Tongue (tissue), 2 donors: ENCODE results near the gene ABCC5. TPM values are rescaled to one million over a fixed set of nuclear protein-coding genes. Genes with fewer than 3 reads are reported as not detected.

Experiments
- DNase-seq: peaks from one replicate; pipeline ENCODE4 v3.0.0-alpha.2; 2015
- total RNA-seq: library from RNA; depleted of rRNA; stranded (reverse); fragments of >200 nt; gene quantifications from one replicate; pipeline ENCODE4 v1.2.3, GENCODE V29; 2014

Gene ABCC5
- total RNA-seq, 1 donor from 2014 or later: 58.7 TPM

DNA sequence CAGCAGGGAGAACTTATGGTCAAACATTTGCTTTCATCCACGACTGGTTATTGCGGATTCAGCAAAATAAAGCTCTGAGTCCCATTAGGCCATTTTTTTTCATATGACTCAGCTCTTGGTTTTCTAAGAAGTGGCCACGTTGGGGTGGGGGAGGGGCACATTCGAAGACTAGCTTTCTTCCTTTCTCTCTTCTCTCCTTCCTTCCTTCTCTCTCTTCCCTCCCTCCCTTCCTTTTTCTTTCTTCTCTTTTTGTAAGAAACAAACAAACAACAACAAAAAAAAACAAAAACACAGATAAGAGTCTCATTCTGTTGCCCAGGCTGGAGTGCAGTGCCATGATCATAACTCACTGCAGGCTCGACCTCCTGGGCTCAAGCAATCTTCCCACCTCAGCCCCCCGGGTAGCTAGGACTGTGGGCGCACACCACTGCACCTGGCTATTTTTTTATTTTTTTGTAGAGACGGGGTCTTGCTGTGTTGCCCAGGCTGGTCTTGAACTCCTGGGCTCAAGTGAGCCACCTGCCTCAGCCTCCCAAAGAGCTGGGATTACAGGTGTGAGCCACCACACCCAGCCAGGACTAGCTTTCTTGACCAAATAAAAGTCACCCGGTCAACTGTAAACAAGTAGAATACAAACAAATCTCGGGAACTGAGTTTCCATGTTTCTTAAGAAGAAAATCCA, 41.6 kb downstream of the ABCC5 start:
- no peak for DNase-seq

DNA sequence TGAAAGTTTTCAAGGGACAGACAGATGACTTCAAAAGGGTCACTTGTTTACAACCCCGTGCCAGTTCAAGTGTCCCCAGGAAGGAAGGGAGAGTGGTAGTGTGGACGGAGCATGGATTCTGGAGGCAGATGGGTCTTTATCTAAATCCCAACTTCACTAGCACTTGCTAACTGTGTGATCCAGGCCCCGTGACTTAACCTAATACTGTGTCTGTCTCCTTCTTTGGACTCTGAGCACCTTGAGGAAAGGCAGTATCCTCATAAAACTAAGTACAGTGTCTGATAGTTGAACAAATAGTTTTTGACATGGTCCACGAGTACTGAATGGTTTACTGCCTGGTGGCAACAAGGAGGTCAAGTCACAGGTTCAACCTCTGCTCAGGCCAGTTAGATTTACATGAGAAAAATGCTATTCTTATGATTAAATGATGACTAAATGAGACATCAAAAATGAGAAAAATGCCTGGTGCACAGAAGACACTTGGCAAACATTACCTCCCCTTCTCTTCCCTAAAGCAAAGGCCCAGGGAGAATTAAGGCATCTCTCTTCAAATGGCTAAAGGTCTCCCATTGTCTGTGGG, 48.9 kb downstream of the ABCC5 start:
- DNase-seq: no peak

GRCh38 chr3:183967693-183968092, 50.0 kb downstream of the ABCC5 start:
- DNase-seq: no peak

GRCh38 chr3:183966361-183966791, 51.3 kb downstream of the ABCC5 start:
- DNase-seq: no peak

GRCh38 chr3:183962807-183963206, 54.9 kb downstream of the ABCC5 start:
- no peak for DNase-seq

GRCh38 chr3:183959214-183959613, 58.5 kb downstream of the ABCC5 start:
- DNase-seq: no peak

DNA sequence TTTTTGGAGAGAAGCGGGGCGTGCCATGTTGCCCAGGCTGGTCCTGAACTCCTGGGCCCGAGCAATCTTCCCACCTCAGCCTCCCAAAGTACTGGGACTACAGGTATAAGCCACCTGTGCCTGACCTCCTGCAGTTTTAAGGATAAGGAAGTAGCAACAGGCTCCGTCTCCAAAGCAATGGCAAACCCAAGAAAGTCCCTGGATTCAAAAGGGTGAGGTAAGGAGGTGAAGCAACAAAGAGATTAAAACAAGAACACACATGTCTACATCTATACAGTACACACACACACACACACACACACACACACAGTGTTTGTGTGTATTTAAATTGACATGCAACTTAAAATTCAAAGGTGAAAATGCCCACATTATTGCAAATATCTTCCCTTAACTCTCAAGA, 58.9 kb downstream of the ABCC5 start:
- peak; percentile 18 for DNase-seq

GRCh38 chr3:183958226-183958625, 59.5 kb downstream of the ABCC5 start:
- peak; percentile 15 for DNase-seq

DNA sequence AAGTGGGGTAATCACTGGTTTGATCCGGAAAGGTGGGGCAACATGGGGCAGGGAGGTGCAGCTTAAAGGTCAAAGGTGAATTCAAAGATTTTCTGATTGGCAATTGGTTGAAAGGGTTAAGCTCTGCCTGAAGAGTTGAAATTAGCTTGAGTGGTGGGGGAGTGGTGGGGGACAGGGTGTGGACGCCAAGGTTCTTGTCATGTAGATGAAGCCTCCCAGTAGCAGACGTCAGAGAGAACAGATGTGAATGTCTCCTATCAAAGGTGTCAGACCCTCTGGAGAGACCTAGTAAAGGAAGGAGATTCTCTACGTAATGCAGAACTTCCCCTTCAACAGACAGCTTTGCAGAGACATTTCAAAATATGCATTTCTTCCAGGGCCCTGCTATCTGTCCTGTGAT, 62.8 kb downstream of the ABCC5 start:
- no peak for DNase-seq

DNA sequence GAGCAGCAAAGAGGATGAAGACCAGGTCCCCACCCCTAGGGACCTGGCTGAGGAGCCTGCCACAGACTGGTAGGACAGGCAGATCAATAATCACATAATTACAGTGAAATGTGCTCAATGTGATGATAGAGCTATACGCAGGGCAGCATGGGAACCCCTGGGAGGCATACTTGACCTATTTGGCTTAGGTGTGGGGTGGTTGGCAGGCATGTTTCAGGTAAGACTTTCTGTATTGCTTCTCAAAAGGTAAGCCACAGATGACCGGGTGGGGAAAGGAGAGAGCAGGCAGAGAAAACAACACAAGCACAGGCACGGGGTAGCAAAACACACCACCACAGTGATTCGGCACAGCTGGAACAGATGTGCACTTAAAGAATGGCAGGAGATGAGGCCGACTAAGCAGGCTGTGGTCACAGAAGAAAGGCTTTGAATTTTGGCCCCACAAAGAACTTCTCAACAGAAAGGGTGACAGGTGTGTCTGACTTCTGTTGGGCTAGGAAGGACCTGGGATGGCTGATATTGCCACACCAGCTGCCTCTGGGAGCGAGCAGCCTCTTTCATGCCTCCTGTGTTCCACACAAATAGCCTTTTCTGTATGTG, 64.1 kb downstream of the ABCC5 start:
- no peak for DNase-seq

GRCh38 chr3:183951459-183951858, 66.2 kb downstream of the ABCC5 start:
- DNase-seq: no peak

DNA sequence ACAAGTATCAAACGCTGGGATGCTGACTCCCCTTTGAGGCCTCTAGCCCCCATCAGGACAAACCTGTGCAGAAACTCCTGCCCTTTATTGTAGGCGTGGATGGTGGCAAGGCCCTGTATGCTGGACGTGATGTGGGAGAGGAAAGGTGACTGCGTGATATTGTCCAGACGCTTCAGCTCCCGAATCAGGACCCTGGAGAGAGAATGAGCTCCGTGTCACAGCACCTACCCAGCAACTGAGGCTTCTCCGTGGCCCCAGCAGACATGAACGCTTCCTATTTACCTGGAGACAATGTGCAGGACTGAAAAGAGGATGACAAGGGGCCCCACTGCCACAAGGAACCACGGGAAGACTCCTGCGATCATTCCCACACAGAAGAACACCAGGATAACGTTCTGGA, 68.0 kb downstream of the ABCC5 start:
- no peak for DNase-seq

DNA sequence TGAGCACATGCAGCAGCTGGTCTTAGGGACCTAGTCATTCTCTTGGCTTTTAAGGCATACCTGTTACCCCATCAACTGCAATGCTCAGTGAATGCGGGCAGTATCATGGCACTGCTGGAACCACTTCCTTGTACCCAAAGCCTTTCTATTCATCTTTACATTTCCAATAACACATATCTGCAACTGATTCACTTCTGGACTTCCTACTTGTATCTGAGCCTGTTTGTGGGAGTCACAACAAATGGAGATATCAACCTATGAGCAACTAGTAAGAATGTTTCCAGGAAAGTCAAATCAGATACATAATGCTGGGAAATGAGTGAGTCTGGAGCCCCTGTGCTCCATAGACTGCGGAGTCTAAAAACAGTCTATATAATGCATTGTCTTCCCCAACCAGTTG, 71.6 kb downstream of the ABCC5 start:
- DNase-seq: no peak

GRCh38 chr3:183944775-183945174, 72.9 kb downstream of the ABCC5 start:
- no peak for DNase-seq

GRCh38 chr3:183943739-183944138, 73.9 kb downstream of the ABCC5 start:
- DNase-seq: no peak

DNA sequence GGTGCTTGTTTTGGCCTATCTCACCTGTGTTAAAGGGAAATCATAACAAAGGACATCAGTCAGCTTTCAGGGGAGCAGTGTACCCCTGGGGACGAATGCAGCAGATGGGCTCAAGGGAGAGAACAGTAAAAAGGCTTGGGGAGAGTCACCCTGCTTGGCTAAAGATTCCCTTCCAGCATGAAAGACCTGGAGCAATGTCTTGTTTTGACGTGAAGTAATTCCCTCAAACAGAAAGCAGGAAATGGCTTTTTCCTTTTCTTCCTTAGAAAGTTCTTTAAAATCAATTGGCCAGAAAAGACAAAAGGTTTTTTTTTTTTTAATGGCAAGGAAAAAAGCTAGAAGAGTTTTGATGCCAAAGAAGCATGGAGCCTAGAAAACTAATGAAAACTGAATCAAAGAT, 76.5 kb downstream of the ABCC5 start:
- DNase-seq: no peak

DNA sequence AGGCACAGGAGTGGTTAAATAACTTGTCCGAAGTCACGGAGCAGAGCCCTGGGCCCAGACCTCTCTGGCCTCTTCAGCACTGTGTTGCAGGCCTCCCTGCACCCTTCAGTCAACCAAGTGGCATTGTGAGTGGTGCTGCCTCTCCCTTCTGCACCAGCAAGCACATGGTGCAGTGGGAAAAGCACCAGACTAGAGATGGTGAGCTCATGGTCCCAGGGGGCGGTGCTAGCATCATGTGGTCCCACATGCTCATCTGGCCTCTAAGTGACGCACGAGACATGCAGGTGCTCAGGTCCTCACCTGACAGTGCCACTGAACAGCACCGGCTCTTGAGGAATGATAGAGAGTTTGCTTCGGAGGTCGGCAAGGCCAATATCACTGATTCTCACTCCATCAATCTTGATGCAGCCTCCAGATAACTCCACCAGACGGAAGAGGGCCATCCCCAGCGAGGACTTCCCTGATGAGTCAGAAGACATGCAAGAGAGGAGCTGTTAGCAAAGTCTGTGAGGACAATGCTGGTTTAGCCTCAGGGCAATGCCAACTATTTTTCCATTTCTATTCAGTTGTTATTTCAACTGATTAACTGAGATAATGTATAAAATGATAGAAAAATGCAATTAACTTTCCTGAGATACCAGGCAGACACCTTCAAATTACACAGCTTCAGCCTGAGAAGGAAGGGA, 79.9 kb downstream of the ABCC5 start:
- DNase-seq: no peak

DNA sequence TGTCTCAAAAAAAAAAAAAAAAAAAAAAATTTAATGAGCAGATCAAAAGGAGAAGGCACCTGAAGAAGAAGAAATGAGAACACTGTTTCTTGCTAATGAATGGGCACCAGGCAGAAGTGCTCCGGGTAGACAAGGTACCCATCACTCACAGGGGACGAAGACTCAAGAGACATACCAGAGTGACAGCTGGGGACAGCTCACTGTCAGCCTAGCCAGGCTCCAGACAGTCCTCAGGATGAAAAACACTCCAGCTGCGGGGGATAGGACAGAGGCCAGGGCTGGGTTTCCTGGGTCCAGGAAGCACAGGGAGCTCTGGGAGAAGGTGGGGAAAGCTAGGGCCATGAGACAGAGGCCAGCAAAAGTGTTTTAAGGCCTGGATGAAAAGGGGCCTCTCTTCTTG, 84.5 kb downstream of the ABCC5 start:
- no peak for DNase-seq

DNA sequence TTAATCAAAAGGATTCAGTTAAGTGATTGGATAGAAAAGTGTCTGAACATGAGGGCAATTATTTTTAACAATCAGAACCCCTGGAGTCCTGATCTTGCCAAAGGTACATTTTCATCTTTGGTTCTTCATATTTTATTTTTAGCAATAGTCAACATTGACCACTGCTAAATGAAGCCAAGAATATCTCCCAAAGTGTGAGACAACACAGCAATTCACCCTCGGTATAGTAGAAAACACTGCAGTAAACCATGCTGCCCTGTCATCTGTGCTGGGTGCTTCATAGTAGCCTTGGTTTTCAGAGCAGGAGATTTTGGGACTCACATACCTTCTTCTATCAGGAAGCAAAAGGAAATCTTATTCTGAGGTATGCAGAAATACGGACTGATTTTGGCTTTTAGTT, 85.8 kb downstream of the ABCC5 start:
- no peak for DNase-seq

DNA sequence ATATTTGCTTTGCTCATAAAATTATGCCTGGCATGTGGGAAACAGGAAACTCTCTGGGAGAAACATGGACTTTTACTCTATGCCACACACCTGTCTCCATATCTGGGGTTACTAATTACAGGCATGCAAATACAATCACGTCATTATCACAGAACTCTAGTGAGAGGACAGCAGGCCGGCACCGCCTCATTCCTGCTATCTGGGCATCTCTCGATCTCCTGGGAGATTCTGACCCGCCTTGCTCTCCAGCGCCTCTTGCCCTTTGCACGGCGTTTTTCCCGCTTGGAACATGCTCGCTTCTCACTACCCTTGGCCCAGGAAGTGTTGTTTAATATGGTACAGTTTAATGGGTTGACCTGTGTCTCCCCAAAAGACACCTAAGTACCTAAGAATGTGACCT, 87.6 kb downstream of the ABCC5 start:
- DNase-seq: no peak

DNA sequence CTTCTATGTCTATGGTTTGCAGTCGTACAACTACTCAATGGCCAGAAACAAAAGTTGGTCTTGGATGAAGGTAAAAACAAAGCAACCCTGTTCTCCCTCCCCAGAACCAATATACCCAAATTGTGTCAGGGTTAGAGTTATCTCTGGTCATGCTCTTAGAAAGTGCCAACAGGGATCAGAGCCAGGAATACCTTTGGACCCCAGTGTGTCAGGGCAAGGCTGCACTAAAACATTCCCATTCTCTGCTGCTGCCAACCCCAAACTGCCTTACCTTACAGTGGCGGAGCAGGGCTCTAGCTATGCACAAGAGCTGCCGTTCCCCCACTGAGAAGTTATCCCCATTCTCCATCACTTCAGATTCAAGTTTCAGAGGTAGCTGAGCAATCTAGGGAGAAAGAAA, 90.6 kb downstream of the ABCC5 start:
- DNase-seq: no peak

DNA sequence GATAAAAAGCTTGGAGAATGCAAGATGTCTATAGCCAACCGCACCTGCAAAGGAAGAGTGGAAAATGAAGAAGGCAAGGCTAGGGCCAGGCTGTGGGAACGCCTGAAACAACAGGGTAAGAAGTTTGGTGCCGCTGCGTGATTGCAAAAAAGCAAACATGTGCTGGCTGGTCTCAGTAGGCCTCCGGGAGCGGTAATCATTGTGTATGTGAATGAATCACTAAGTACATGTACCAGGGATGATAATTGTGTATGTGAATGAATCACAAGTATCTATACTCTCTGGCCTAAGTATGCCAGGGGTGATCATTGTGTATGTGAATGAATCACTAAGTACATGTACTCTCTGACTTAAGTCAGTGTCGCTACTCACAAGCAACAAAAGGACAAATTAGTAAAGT, 92.7 kb downstream of the ABCC5 start:
- DNase-seq: no peak

DNA sequence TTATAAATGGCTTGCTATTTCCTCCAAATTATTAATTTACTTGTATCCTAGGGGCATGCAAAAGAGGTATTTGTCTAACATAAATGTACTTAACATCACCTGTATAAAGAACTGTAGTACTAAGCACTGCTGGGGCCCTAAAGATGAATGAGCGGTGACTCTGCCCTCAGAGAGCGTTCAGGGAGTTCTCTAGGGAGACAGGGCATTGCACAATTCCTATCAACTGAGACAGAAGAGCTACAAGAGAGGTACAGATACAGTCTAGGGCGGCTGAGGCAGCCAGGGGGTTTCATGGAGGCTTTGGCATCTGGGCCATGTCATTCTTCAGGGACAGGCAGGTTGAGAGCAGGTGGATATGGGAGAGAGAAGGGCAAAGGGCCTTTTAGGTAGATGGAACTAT, 93.1 kb downstream of the ABCC5 start:
- DNase-seq: no peak

DNA sequence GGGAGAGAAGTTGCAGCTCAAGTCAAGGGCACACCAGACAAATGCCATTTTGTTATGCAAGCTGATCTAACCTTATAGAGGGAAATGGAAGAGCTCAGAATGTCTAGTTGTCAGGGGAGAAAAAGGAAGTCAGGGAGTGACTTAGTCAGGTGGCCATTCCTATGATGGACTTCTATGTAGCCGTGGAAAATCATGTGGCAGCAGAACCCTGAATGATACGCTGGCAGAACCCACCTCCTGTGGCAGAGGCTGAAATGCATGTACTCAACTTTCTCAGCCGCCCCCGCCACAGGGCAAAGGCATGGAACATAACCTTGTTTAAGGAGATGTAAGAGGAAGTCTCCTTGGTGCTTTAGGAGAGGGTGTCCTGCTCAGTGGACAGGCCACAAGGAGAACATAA, 95.3 kb downstream of the ABCC5 start:
- no peak for DNase-seq
